Measurements from ENCODE around the gene SCYL1.

The SCYL1 gene

GRCh38 chr11:65493367-65494176, 31.3 kb upstream of the SCYL1 start:
- no peak for DNase-seq

- DNase-seq, result no peak
Observed at GRCh38 chr11:65496304-65497140, 28.4 kb upstream of the SCYL1 start.

DNA sequence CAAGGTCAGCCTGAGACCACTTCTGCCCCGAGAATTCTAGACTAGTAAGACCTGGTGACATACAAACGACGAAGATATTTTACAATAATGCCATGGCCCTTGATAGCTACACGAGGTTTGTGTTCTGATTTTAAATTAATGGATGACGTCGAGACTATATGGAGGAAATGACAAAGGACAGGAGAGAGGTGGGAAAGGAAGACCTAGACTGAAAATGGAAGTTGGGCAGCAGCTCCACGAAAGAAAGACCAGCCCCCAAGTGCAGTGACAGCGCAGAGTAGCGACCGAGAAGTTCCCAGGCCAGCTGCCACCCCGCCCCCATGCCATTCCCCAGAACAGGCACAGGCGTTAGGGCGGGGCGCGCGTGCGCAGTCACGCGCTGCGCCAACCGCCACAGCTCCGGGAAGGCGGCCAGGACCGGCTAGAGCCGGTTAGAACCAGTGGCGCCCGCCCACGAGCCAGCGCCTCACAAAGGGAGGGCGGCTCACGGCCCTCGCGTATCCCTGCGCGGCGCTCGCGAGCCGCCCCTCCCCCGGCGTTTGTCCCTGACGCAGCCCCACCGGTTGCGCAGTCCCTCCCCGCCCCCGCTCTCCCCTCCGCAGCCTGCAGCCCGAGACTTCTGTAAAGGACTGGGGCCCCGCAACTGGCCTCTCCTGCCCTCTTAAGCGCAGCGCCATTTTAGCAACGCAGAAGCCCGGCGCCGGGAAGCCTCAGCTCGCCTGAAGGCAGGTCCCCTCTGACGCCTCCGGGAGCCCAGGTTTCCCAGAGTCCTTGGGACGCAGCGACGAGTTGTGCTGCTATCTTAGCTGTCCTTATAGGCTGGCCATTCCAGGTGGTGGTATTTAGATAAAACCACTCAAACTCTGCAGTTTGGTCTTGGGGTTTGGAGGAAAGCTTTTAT, 27.5 kb upstream of the SCYL1 start:
- peak; percentile 100 for DNase-seq

DNA sequence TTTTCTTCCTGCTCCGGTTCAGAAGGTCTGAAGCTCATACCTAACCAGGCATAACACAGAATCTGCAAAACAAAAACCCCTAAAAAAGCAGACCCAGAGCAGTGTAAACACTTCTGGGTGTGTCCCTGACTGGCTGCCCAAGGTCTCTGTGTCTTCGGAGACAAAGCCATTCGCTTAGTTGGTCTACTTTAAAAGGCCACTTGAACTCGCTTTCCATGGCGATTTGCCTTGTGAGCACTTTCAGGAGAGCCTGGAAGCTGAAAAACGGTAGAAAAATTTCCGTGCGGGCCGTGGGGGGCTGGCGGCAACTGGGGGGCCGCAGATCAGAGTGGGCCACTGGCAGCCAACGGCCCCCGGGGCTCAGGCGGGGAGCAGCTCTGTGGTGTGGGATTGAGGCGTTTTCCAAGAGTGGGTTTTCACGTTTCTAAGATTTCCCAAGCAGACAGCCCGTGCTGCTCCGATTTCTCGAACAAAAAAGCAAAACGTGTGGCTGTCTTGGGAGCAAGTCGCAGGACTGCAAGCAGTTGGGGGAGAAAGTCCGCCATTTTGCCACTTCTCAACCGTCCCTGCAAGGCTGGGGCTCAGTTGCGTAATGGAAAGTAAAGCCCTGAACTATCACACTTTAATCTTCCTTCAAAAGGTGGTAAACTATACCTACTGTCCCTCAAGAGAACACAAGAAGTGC, 26.7 kb upstream of the SCYL1 start:
- peak; percentile 75 for DNase-seq

DNA sequence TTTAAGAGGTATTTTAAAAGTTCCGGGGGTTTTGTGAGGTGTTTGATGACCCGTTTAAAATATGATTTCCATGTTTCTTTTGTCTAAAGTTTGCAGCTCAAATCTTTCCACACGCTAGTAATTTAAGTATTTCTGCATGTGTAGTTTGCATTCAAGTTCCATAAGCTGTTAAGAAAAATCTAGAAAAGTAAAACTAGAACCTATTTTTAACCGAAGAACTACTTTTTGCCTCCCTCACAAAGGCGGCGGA, 26.2 kb upstream of the SCYL1 start:
- no peak for DNase-seq

DNA sequence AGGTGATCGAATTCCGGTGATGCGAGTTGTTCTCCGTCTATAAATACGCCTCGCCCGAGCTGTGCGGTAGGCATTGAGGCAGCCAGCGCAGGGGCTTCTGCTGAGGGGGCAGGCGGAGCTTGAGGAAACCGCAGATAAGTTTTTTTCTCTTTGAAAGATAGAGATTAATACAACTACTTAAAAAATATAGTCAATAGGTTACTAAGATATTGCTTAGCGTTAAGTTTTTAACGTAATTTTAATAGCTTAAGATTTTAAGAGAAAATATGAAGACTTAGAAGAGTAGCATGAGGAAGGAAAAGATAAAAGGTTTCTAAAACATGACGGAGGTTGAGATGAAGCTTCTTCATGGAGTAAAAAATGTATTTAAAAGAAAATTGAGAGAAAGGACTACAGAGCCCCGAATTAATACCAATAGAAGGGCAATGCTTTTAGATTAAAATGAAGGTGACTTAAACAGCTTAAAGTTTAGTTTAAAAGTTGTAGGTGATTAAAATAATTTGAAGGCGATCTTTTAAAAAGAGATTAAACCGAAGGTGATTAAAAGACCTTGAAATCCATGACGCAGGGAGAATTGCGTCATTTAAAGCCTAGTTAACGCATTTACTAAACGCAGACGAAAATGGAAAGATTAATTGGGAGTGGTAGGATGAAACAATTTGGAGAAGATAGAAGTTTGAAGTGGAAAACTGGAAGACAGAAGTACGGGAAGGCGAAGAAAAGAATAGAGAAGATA, 25.7 kb upstream of the SCYL1 start, which contains the start of gene MALAT1:
MALAT1 (plus strand) TSS at position 69 of the 736 bp plus-strand sequence.
- peak; percentile 92 for DNase-seq

DNA sequence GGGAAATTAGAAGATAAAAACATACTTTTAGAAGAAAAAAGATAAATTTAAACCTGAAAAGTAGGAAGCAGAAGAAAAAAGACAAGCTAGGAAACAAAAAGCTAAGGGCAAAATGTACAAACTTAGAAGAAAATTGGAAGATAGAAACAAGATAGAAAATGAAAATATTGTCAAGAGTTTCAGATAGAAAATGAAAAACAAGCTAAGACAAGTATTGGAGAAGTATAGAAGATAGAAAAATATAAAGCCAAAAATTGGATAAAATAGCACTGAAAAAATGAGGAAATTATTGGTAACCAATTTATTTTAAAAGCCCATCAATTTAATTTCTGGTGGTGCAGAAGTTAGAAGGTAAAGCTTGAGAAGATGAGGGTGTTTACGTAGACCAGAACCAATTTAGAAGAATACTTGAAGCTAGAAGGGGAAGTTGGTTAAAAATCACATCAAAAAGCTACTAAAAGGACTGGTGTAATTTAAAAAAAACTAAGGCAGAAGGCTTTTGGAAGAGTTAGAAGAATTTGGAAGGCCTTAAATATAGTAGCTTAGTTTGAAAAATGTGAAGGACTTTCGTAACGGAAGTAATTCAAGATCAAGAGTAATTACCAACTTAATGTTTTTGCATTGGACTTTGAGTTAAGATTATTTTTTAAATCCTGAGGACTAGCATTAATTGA, 25.0 kb upstream of the SCYL1 start:
- no peak for DNase-seq

- peak; percentile 67 for DNase-seq
Observed at GRCh38 chr11:65500387-65501185, 24.3 kb upstream of the SCYL1 start.

- no peak for DNase-seq
Observed at GRCh38 chr11:65501186-65501471, 23.8 kb upstream of the SCYL1 start.

DNA sequence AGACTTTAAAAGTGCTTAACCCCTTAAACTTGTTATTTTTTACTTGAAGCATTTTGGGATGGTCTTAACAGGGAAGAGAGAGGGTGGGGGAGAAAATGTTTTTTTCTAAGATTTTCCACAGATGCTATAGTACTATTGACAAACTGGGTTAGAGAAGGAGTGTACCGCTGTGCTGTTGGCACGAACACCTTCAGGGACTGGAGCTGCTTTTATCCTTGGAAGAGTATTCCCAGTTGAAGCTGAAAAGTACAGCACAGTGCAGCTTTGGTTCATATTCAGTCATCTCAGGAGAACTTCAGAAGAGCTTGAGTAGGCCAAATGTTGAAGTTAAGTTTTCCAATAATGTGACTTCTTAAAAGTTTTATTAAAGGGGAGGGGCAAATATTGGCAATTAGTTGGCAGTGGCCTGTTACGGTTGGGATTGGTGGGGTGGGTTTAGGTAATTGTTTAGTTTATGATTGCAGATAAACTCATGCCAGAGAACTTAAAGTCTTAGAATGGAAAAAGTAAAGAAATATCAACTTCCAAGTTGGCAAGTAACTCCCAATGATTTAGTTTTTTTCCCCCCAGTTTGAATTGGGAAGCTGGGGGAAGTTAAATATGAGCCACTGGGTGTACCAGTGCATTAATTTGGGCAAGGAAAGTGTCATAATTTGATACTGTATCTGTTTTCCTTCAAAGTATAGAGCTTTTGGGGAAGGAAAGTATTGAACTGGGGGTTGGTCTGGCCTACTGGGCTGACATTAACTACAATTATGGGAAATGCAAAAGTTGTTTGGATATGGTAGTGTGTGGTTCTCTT, 23.2 kb upstream of the SCYL1 start:
- no peak for DNase-seq

- no peak for DNase-seq
Observed at GRCh38 chr11:65502274-65502554, 22.7 kb upstream of the SCYL1 start.

DNA sequence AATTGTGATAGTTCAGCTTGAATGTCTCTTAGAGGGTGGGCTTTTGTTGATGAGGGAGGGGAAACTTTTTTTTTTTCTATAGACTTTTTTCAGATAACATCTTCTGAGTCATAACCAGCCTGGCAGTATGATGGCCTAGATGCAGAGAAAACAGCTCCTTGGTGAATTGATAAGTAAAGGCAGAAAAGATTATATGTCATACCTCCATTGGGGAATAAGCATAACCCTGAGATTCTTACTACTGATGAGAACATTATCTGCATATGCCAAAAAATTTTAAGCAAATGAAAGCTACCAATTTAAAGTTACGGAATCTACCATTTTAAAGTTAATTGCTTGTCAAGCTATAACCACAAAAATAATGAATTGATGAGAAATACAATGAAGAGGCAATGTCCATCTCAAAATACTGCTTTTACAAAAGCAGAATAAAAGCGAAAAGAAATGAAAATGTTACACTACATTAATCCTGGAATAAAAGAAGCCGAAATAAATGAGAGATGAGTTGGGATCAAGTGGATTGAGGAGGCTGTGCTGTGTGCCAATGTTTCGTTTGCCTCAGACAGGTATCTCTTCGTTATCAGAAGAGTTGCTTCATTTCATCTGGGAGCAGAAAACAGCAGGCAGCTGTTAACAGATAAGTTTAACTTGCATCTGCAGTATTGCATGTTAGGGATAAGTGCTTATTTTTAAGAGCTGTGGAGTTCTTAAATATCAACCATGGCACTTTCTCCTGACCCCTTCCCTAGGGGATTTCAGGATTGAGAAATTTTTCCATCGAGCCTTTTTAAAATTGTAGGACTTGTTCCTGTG, 22.1 kb upstream of the SCYL1 start:
- no peak for DNase-seq

DNA sequence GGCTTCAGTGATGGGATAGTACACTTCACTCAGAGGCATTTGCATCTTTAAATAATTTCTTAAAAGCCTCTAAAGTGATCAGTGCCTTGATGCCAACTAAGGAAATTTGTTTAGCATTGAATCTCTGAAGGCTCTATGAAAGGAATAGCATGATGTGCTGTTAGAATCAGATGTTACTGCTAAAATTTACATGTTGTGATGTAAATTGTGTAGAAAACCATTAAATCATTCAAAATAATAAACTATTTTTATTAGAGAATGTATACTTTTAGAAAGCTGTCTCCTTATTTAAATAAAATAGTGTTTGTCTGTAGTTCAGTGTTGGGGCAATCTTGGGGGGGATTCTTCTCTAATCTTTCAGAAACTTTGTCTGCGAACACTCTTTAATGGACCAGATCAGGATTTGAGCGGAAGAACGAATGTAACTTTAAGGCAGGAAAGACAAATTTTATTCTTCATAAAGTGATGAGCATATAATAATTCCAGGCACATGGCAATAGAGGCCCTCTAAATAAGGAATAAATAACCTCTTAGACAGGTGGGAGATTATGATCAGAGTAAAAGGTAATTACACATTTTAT, 21.4 kb upstream of the SCYL1 start:
- DNase-seq, result no peak

DNA sequence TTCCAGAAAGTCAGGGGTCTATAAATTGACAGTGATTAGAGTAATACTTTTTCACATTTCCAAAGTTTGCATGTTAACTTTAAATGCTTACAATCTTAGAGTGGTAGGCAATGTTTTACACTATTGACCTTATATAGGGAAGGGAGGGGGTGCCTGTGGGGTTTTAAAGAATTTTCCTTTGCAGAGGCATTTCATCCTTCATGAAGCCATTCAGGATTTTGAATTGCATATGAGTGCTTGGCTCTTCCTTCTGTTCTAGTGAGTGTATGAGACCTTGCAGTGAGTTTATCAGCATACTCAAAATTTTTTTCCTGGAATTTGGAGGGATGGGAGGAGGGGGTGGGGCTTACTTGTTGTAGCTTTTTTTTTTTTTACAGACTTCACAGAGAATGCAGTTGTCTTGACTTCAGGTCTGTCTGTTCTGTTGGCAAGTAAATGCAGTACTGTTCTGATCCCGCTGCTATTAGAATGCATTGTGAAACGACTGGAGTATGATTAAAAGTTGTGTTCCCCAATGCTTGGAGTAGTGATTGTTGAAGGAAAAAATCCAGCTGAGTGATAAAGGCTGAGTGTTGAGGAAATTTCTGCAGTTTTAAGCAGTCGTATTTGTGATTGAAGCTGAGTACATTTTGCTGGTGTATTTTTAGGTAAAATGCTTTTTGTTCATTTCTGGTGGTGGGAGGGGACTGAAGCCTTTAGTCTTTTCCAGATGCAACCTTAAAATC, 20.8 kb upstream of the SCYL1 start:
- no peak for DNase-seq

GRCh38 chr11:65504674-65505465, 20.0 kb upstream of the SCYL1 start:
- DNase-seq, result no peak

DNA sequence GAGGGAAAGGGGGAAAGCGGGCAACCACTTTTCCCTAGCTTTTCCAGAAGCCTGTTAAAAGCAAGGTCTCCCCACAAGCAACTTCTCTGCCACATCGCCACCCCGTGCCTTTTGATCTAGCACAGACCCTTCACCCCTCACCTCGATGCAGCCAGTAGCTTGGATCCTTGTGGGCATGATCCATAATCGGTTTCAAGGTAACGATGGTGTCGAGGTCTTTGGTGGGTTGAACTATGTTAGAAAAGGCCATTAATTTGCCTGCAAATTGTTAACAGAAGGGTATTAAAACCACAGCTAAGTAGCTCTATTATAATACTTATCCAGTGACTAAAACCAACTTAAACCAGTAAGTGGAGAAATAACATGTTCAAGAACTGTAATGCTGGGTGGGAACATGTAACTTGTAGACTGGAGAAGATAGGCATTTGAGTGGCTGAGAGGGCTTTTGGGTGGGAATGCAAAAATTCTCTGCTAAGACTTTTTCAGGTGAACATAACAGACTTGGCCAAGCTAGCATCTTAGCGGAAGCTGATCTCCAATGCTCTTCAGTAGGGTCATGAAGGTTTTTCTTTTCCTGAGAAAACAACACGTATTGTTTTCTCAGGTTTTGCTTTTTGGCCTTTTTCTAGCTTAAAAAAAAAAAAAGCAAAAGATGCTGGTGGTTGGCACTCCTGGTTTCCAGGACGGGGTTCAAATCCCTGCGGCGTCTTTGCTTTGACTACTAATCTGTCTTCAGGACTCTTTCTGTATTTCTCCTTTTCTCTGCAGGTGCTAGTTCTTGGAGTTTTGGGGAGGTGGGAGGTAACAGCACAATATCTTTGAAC, 19.2 kb upstream of the SCYL1 start:
- no peak for DNase-seq
